Activated naive CD4-positive, alpha-beta T cell treated with Interleukin-2 at 50 U/mL for 16 hours (primary cell): ENCODE results near the gene RRP15.

Experiments
- DNase-seq: peaks from one replicate; pipeline ENCODE4 v3.0.0-alpha.2; 2020

The RRP15 gene

DNA sequence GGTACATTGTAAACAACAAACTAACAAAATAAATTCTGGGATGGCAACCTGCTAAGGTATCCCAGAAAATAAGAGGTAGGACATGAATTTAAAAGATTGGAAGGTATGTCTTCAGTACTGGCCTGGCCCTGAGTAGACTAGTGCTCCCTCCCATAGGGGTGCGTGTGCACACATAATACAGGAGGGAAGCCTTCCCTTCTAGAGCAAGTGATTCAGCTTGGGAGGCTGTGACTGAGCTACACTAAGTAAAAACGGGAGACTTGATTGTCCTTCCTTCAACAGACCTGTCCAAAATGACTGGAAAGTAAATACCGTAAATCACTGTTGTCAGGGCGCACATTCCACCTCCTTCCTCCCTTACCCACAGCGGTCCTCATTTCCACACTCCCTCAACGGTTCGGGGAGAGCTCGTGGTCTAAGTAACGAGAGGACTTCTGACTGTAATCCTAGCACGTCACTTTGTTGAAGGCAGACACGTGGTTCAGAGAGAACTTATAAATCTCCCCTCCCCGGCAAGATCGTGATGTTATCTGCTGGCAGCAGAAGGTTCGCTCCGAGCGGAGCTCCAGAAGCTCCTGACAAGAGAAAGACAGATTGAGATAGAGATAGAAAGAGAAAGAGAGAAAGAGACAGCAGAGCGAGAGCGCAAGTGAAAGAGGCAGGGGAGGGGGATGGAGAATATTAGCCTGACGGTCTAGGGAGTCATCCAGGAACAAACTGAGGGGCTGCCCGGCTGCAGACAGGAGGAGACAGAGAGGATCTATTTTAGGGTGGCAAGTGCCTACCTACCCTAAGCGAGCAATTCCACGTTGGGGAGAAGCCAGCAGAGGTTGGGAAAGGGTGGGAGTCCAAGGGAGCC, 60.0 kb downstream of the RRP15 start, which contains the start of gene TGFB2:
Gene TGFB2 (plus strand): TSS at position 523 of the 859 bp plus-strand sequence. CDS start 1,366 bp downstream, outside the sequence.
- peak; percentile 17 for DNase-seq

DNA sequence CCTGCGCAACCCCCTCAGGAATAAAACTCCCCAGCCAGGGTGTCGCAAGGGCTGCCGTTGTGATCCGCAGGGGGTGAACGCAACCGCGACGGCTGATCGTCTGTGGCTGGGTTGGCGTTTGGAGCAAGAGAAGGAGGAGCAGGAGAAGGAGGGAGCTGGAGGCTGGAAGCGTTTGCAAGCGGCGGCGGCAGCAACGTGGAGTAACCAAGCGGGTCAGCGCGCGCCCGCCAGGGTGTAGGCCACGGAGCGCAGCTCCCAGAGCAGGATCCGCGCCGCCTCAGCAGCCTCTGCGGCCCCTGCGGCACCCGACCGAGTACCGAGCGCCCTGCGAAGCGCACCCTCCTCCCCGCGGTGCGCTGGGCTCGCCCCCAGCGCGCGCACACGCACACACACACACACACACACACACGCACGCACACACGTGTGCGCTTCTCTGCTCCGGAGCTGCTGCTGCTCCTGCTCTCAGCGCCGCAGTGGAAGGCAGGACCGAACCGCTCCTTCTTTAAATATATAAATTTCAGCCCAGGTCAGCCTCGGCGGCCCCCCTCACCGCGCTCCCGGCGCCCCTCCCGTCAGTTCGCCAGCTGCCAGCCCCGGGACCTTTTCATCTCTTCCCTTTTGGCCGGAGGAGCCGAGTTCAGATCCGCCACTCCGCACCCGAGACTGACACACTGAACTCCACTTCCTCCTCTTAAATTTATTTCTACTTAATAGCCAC, 60.7 kb downstream of the RRP15 start:
- peak; percentile 38 for DNase-seq

DNA sequence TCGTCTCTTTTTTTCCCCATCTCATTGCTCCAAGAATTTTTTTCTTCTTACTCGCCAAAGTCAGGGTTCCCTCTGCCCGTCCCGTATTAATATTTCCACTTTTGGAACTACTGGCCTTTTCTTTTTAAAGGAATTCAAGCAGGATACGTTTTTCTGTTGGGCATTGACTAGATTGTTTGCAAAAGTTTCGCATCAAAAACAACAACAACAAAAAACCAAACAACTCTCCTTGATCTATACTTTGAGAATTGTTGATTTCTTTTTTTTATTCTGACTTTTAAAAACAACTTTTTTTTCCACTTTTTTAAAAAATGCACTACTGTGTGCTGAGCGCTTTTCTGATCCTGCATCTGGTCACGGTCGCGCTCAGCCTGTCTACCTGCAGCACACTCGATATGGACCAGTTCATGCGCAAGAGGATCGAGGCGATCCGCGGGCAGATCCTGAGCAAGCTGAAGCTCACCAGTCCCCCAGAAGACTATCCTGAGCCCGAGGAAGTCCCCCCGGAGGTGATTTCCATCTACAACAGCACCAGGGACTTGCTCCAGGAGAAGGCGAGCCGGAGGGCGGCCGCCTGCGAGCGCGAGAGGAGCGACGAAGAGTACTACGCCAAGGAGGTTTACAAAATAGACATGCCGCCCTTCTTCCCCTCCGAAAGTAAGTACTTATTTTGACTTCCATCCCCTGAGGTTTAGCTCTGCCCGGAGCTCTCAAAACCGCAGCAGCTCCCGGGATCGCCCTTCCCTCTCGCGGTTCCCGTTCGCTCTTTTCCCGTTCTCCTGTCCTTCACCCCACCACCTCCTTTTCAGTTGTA, 61.5 kb downstream of the RRP15 start:
- DNase-seq = peak; percentile 6

DNA sequence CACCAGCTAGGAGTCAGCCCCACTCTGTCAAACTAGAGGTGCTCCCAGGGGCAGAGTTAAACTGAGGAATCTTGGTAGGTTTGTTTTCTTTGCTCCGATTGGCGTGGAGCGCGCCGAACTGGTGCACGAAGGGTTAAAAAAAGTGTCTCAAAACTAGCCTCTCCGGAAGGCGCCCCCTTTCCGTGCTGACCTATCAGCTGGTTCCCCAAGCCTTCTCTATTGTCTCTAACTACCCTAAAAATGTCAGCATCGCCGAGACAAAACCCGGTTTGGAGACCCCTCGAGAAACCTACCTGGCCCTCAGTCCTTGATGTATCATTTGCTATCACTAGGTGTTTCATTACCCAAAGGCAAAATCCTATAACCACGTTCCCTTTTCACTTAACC, 62.2 kb downstream of the RRP15 start:
- DNase-seq = no peak

DNA sequence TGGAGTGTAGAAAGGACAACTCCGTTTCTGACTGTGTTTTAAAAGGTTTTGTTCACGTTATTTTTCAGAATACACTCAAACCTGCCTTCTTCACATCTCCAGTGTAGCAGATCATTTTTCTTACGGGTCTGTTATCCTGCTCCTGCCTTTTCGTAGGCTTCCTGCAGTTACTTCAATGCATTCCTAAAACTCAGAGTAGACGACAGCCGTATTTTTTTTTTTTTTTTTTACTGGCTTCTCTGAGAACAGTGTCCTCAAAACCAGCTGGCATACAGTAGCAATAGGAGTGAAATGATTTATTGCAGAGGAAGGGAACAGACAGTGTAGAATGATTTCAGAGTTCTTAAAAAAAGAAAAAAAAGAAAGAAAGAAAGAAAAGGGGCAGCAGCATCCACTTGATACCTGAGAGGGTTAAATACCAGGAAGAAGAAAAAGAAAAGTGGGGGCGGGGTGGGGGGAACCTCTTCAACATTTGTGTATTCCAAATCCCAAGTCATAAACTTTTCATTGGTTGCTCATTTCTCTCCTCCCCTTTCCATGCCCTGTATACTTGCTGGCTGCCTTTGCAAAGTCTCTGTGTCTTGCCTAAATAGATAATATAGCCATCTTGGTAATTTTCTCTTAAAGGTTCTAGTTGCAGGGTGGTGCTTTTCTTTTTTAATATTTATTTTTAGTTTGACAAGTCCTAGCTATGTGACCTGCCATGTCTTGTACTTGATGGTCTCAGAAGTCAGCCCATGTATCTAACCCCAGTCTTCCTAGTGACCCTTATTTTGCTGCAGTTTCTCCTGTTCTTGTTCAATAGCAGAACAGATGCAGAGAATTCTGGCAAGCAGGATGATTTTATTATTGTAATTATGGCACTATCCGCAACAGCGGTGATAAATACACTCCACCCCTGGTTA, 62.9 kb downstream of the RRP15 start:
- no peak for DNase-seq

GRCh38 chr1:218348628-218349071, 63.6 kb downstream of the RRP15 start:
- no peak for DNase-seq

- DNase-seq = no peak
These were observed 64.4 kb downstream of the RRP15 start for GRCh38 chr1:218349348-218350034.

DNA sequence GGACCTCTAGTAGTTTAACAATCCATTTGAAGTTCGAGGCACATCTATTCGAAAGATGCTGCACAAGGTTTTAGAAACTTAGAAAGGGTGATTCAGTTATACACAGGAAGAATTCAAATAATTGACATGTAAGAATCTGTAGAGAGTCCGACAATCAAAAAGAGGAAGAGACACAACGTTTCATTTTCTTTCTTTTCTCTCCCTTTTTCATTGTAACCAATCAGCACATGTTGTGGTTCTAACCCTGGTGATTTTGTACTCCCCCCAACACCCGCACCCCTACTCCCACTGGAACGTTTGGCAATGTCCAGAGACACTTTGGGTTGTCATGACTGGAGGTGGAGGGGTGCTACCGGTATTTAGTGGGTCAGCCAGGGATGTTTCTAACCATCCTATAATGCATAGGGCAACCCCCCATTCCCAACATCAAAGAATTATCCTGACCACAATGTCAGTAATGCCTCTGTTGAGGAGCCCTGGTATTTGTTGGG, 65.0 kb downstream of the RRP15 start:
- DNase-seq = no peak

- DNase-seq = no peak
These were observed 65.7 kb downstream of the RRP15 start for GRCh38 chr1:218350801-218351266.

DNA sequence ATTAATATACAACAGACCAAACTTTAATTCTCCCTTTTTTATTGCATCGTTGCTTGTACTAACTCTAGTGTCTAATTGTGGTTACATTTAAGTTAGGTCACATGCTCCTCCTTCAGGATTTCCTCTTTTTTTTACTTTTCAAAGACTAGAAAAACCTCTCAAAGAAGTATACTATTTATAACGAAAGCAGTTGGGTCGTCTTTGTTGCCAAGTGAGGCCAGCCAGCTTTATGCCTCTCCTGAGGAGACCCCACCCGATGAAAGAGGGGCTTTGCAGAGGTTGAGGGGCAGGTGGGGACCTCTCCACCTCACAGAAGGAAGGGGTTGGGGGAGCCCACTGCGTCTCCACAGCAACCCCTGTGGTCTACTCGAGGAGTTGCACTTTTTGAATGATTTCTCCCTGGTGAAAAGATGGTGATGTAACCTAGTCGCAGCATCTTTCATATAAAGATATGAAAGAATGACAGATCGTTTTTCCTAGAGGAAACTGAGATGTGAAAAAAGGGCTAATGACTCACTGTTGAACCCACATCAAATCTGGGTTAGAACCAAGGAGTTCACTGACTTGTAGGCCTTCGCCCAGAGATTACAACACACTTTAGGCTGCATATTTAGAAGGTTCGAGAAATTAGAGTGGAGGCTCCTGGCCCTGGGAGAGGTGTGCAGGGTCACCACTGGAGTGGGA, 66.4 kb downstream of the RRP15 start:
- DNase-seq = peak; percentile 29

DNA sequence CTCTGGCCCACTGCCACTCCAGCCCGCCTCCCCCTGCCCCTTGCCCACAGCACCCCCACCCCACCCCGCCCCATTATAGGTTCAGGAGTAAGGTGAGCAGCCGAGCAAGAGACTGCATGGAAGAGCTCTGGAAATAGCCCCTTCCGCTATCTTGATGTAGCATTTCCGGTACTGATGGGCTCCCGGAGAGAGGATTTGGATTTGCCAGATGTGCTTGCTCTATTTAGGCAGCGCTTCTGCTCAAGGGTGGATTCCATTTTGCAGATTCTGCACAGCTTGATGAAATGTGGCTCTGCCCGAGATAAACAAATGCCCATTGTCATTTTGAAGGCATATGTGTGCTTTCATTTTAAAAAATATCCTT, 67.0 kb downstream of the RRP15 start:
- no peak for DNase-seq

- DNase-seq = no peak
These were observed 68.6 kb downstream of the RRP15 start for GRCh38 chr1:218353656-218354055.

- no peak for DNase-seq
These were observed 70.2 kb downstream of the RRP15 start for GRCh38 chr1:218355278-218355677.

DNA sequence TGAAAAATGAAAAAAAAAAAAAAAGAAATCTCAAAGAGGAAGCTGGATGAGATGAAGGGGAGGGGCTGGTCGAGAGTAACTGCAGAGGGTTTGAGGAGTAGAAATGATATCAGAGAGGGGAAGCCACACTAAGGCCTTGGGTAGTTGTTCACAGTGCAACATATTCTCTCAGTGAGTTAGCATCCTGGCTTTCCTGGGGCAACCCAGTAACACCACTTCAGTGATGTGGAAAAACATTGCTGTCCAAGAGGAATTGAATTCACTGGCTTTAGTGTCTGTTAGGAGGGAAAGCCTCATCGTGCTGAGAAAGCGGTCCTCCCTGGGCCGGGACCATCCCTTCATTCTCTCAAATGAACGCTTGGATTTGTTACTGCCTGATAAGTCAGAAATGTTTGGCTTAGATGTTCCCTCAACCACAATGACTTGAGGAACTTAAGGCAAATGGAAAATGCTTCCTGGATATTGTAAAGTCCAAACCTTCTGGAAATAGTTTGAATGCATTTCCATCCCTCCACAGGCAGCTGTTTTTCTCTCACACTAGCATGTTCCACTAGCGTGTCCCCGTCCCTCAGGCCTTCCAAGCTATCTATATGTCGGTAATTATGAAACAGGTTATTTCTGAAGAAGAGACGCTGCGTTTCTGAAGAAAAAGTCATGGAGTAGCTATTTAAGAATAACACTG, 72.3 kb downstream of the RRP15 start:
- DNase-seq = no peak

DNA sequence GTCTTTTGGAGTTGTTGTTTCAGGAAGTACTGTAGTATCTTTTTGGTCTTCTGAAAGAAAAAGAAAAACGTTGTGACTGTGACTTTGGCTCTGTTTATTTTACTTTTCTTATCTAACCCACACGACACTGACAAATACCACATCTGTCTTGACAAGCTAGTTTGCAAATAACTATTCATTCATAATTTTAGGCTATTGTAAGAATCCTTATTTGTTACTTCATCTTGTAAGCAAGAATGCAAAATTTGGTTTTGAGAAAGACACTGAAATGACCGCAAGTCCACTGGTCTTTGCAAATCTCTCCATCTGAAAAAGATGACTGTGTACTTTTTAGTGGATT, 72.8 kb downstream of the RRP15 start:
- no peak for DNase-seq

GRCh38 chr1:218361298-218362065, 76.4 kb downstream of the RRP15 start:
- no peak for DNase-seq

DNA sequence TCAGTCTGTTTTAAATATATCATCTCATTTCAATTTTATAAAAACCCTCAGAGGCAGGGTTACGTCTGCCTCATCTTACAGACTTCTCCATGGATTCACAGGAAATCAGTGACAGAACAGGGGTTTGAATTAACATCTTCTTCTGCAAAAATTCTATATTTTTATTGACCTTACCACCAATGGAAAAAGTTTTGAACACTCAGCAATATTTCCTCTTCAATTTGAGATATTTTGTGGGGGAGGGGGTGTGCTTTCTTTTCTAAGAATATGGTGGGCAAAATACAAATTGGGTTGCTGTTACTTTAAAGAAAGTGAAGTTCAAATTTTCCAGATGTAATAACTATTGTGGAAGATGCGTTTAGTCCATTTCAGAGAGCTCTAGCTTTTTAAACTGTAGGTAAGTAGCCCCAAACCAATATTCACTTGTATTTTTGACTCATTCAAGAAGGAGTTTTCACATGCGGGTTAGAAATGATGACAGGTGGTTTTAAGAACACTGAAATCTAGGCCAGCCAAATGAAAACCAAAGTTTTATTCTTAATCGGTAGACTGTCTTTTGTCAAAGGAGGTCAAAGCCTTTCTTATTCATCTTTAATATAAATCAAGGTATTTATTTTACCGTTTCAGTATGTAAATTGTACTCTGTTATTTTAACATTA, 77.5 kb downstream of the RRP15 start:
- DNase-seq = no peak

DNA sequence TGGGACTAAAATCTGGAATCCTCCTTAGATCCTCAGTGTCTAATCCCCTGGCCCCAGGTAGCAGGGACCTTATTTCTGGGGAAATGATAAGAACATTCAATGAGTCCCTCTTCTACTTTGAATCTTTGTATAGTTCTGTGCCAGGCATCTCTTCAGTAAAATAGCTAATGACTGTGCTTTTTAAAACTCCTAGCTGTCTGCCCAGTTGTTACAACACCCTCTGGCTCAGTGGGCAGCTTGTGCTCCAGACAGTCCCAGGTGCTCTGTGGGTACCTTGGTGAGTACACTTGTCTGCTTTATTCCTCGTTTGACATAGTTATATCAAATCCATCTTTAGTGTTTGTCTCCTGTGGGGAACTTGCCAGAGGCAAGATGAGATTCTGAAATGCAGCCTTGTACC, 78.0 kb downstream of the RRP15 start:
- DNase-seq = no peak
